OCI-LY1 (cell line): ENCODE results near the gene LCAT.

ENCODE experiments used
- H2AFZ ChIP-seq: fragments of 200-600 bp; sonication (generic), shearing (Covaris generic); 2 replicates; pipeline ENCODE4 v1.6.0; 2014; ENCODE audit warnings: antibody characterized with exemption, mild to moderate bottlenecking, low read length
- H3F3A ChIP-seq: fragments of 200-600 bp; sonication (generic), shearing (Covaris generic); 2 replicates; pipeline ENCODE4 v1.6.0; 2014; ENCODE audit warnings: mild to moderate bottlenecking, antibody characterized with exemption, low read length, moderate library complexity; ENCODE audit not compliant: insufficient read depth
- H3K27ac ChIP-seq: fragments of 200-600 bp; sonication (generic); 2 replicates; pipeline ENCODE4 v1.5.1; 2014; ENCODE audit warnings: low read length, mixed run types, mild to moderate bottlenecking, low read depth; ENCODE audit not compliant: poor library complexity, severe bottlenecking
- H3K27me3 ChIP-seq: fragments of 200-600 bp; sonication (generic); 2 replicates; pipeline ENCODE4 v1.6.0; 2014; ENCODE audit warnings: antibody characterized with exemption, mild to moderate bottlenecking, low read length, moderate library complexity; ENCODE audit not compliant: insufficient read depth
- H3K36me3 ChIP-seq: fragments of 200-600 bp; sonication (generic); 2 replicates; pipeline ENCODE4 v1.6.1; 2014; ENCODE audit warnings: mild to moderate bottlenecking, antibody characterized with exemption, low read length, moderate library complexity, mixed read lengths; ENCODE audit not compliant: insufficient read depth
- H3K4me1 ChIP-seq: fragments of 200-600 bp; sonication (generic); 2 replicates; pipeline ENCODE4 v1.5.1; 2014; ENCODE audit warnings: mild to moderate bottlenecking, low read length, moderate library complexity; ENCODE audit not compliant: insufficient read depth, severe bottlenecking
- H3K4me2 ChIP-seq: fragments of 200-600 bp; sonication (generic), shearing (Covaris generic); 2 replicates; pipeline ENCODE4 v1.6.1; 2014; ENCODE audit warnings: low read length
- H3K4me3 ChIP-seq: fragments of 200-600 bp; sonication (generic); 2 replicates; pipeline ENCODE4 v1.5.1; 2014; ENCODE audit warnings: low read length, low read depth, mild to moderate bottlenecking, mixed read lengths; ENCODE audit not compliant: poor library complexity, severe bottlenecking
- H3K79me2 ChIP-seq: fragments of 200-600 bp; shearing (Covaris generic); 2 replicates; pipeline ENCODE4 v1.6.1; 2016; ENCODE audit warnings: mixed run types, low read length, mixed read lengths; ENCODE audit not compliant: insufficient read depth
- H3K9ac ChIP-seq: fragments of 200-600 bp; sonication (generic), shearing (Covaris generic); 2 replicates; pipeline ENCODE4 v1.6.1; 2014; ENCODE audit warnings: mild to moderate bottlenecking, low read length, mixed read lengths
- H3K9me2 ChIP-seq: fragments of 200-600 bp; sonication (generic), shearing (Covaris generic); 2 replicates; pipeline ENCODE4 v1.6.1; 2014; ENCODE audit warnings: low read depth, mild to moderate bottlenecking, low read length, mixed read lengths
- H3K9me3 ChIP-seq: fragments of 200-600 bp; shearing (Covaris generic); 2 replicates; pipeline ENCODE4 v1.6.1; 2014; ENCODE audit warnings: low read length, mixed read lengths
- H4K20me1 ChIP-seq: fragments of 200-600 bp; sonication (generic), shearing (Covaris generic); 2 replicates; pipeline ENCODE4 v1.6.0; 2016; ENCODE audit warnings: mild to moderate bottlenecking, low read length; ENCODE audit not compliant: insufficient read depth
- EZH2 ChIP-seq: fragments of 200-600 bp; sonication (generic), shearing (Covaris generic); IDR thresholded peaks from 2 replicates; pipeline ENCODE4 v1.8.0; 2017; ENCODE audit warnings: borderline replicate concordance, mixed run types, mild to moderate bottlenecking, antibody characterized with exemption, low read length, moderate library complexity, mixed read lengths
- TF ChIP-seq, protein P1 (sequence below): fragments of 200-600 bp; sonication (generic), shearing (Covaris generic); IDR thresholded peaks from 2 replicates; pipeline ENCODE4 v1.5.1; 2017; ENCODE audit warnings: mild to moderate bottlenecking, antibody characterized with exemption, low read length, moderate library complexity, mixed read lengths

Gene LCAT, protein sequence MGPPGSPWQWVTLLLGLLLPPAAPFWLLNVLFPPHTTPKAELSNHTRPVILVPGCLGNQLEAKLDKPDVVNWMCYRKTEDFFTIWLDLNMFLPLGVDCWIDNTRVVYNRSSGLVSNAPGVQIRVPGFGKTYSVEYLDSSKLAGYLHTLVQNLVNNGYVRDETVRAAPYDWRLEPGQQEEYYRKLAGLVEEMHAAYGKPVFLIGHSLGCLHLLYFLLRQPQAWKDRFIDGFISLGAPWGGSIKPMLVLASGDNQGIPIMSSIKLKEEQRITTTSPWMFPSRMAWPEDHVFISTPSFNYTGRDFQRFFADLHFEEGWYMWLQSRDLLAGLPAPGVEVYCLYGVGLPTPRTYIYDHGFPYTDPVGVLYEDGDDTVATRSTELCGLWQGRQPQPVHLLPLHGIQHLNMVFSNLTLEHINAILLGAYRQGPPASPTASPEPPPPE

DNA sequence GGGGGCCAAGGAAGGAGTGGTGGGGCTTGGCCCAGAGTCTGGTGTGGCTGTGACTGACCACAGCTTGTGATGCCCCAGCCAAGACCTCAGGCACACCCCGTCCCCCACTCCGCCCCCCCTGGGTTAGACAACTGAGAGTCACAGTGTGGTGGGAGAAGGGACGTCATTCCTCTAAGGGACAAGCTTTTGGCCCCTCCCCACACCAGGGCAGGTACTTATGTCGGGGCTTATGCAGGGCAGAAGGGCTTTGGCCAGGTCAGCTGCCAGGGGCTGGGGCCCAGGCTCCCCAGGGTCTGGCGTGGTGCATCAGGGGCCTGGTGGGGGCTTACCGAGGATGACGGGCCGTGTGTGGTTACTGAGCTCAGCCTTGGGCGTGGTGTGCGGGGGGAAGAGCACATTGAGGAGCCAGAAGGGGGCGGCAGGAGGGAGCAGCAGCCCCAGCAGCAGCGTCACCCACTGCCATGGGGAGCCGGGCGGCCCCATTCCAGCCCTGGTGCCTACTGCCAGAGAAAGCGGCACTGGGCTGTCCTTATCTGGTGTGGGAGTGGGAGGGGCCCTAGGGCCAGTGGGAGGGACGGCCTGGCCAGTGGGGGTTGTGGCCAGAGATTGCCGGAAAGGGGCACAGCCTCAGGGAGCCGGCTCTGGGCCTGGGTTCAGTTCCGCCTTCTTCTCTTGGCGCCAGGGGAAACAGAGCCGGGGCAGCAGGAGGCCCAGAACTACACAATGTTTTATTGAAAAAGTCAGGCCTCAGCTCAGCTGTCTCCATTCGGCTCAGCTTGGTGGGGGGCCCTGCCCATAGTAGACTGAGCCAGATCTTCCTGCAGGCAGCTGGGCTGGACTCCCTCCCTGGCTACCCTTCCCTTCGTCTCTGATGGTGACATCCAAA, at the start of gene LCAT:
Gene LCAT, minus strand, starts transcription at position 502 of the 886 bp plus-strand sequence. Its CDS starts 19 bp downstream, at position 483.
- peak within 1 kb of the TSS; percentile 40 for H3K27ac ChIP-seq
- H3K27me3 ChIP-seq: no peaks in the 10 kb centered on the region
- no peak within 1 kb of the TSS for H2AFZ ChIP-seq
- H3K79me2 ChIP-seq: no peaks in the 10 kb centered on the region
- H3K4me3 ChIP-seq: no peak within 1 kb of the TSS
- H3K9ac ChIP-seq: no peak within 1 kb of the TSS; the same call in 1 of the 2 replicates
- no peaks in the 10 kb centered on the region for H4K20me1 ChIP-seq
- peak within 1 kb of the TSS; percentile 31; the same call in 1 of the 2 replicates for H3K4me2 ChIP-seq
- H3K9me3 ChIP-seq: no peaks in the 10 kb centered on the region
- no peaks in the 10 kb centered on the region for H3K9me2 ChIP-seq
- no peak for TF ChIP-seq EZH2
- TF ChIP-seq, protein P1, sequence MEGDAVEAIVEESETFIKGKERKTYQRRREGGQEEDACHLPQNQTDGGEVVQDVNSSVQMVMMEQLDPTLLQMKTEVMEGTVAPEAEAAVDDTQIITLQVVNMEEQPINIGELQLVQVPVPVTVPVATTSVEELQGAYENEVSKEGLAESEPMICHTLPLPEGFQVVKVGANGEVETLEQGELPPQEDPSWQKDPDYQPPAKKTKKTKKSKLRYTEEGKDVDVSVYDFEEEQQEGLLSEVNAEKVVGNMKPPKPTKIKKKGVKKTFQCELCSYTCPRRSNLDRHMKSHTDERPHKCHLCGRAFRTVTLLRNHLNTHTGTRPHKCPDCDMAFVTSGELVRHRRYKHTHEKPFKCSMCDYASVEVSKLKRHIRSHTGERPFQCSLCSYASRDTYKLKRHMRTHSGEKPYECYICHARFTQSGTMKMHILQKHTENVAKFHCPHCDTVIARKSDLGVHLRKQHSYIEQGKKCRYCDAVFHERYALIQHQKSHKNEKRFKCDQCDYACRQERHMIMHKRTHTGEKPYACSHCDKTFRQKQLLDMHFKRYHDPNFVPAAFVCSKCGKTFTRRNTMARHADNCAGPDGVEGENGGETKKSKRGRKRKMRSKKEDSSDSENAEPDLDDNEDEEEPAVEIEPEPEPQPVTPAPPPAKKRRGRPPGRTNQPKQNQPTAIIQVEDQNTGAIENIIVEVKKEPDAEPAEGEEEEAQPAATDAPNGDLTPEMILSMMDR: peak; percentile 39; the same call in 1 of the 2 replicates
- H3F3A ChIP-seq: no peaks in the 10 kb centered on the region
- H3K36me3 ChIP-seq: peaks cover 14% of the 10 kb centered on the region; the same call in 1 of the 2 replicates
- peaks cover 39% of the 10 kb centered on the region for H3K4me1 ChIP-seq

DNA sequence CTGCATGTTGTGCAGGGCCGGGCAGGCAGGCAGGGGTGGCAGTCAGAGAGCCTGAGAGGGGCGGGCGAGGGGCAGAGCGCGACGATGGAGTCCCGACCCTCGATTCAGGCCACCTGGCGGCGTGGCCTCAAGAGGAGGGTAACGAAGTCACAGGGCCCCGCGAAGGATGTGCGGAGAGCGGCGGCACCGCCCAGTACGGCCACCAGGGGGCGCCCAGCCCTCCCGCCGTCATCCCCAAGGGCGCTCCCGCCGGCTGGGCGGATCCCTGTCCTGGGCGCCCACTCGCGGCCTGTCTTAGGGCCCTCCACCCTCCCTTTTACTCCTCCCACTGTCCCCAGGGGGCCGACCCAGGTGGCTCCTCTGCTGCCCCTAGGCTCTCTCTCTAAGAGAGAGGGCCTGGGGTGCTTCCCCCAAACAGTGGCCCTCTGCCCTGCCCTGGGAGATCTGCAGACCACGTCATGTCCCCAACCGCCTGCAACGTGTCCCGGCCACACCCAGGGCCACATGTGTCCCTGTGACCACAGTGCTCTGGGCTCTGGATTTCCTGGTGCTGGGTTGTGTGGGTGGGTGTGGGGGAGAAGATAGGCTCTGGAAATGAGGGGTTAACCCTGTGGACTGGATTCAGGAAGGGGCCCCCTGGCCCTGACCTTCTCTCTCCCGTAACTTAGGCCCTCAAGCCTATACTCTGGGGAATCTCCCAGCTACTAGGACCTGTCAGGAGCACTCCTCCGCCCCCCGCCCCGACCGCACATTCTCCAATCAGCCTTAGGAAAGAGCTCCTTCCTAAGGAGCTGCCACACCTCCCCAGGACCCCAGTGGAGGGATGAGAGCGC, 49.5 kb upstream of the LCAT start:
- Histone ChIP-seq H3K36me3 (no peaks in the 10 kb centered on the region), H3K4me2 (peak overlapping the region; percentile 64), H3K27ac (no peak overlapping the region), H3K9ac (peak overlapping the region; percentile 46; the same call in 1 of the 2 replicates), H3K9me2 (no peaks in the 10 kb centered on the region), H4K20me1 (no peaks in the 10 kb centered on the region), H3K79me2 (no peaks in the 10 kb centered on the region), H3K4me3 (peak overlapping the region; percentile 44), H3F3A (no peaks in the 10 kb centered on the region), H2AFZ (no peak overlapping the region), H3K9me3 (no peaks in the 10 kb centered on the region), H3K4me1 (peaks cover 15% of the 10 kb centered on the region), H3K27me3 (no peaks in the 10 kb centered on the region)
- no peak for TF ChIP-seq EZH2
- TF ChIP-seq, protein P1: peak; percentile 93

DNA sequence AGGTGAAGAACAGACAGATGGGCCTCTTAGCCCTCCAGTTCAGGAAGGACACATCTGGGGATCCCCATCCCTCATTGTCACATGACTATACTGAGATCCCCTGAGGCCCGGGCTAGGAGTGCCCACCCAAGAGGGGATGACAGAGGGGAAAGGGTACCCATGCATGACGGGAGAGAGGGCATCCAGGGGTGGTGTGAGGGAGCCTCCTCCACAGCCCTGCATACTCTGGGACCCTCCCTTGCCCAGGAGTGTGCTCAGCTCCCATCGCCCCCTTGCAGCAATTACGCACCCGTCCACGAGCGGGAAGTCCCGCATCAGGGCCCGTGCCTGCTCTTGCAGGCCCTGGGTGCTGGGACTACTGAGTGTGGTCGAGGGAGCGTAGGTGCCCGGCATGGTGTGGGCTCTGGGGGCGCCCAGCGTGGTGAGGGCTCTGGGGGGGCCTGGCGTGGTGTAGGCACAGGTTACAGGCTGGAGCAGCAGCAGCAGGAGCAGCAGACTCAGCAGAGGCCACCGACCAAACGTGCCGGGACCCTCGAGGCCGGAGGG, 48.8 kb upstream of the LCAT start:
- H4K20me1 ChIP-seq: no peaks in the 10 kb centered on the region
- H3K9ac ChIP-seq: peak overlapping the region; percentile 20; the same call in 1 of the 2 replicates
- H3F3A ChIP-seq: no peaks in the 10 kb centered on the region
- no peaks in the 10 kb centered on the region for H3K36me3 ChIP-seq
- no peaks in the 10 kb centered on the region for H3K27me3 ChIP-seq
- no peak overlapping the region for H3K27ac ChIP-seq
- TF ChIP-seq, protein P1: no peak
- no peak for TF ChIP-seq EZH2
- no peaks in the 10 kb centered on the region for H3K9me2 ChIP-seq
- no peak overlapping the region for H2AFZ ChIP-seq
- H3K9me3 ChIP-seq: no peaks in the 10 kb centered on the region
- H3K79me2 ChIP-seq: no peaks in the 10 kb centered on the region
- peaks cover 15% of the 10 kb centered on the region for H3K4me1 ChIP-seq
- H3K4me2 ChIP-seq: peak overlapping the region; percentile 64
- peak overlapping the region; percentile 44 for H3K4me3 ChIP-seq
